HG03159 (cell line): ENCODE data around the gene PCNX1.
"Not testable (repeated sequence)": the region's sequence is repeated elsewhere in the genome, so short reads cannot be mapped to it uniquely, and the experiment has no call there.

ENCODE experiments used
- ATAC-seq: cut with Tn5 transposase; IDR thresholded peaks from one replicate; pipeline ENCODE4 v1.9.1; 2021; ENCODE audit warnings: mild to moderate bottlenecking, moderate library complexity; ENCODE audit not compliant: unreplicated experiment

Gene PCNX1

GRCh38 chr14:70907176-70907995 is at the start of gene PCNX1:
TSS of gene PCNX1 (plus strand) at chr14:70907459. CDS start at chr14:70907851, 392 bp downstream.
- ATAC-seq, result peak; percentile 73

GRCh38 chr14:70857496-70857890 is 49.8 kb upstream of the PCNX1 start:
- ATAC-seq, result no peak

- ATAC-seq, result no peak
Observed at GRCh38 chr14:70858641-70859040, 48.6 kb upstream of the PCNX1 start.

GRCh38 chr14:70866992-70867391 is 40.3 kb upstream of the PCNX1 start:
- ATAC-seq, result not testable (repeated sequence)

- ATAC-seq, result no peak
Observed at GRCh38 chr14:70871001-70871400, 36.3 kb upstream of the PCNX1 start.

GRCh38 chr14:70871863-70872677 is 35.2 kb upstream of the PCNX1 start:
- ATAC-seq, result no peak

- ATAC-seq, result no peak
Observed at GRCh38 chr14:70872678-70873020, 34.6 kb upstream of the PCNX1 start.

- no peak for ATAC-seq
Observed at GRCh38 chr14:70873627-70874026, 33.6 kb upstream of the PCNX1 start.

GRCh38 chr14:70875811-70876460 is 31.3 kb upstream of the PCNX1 start:
- not testable (repeated sequence) for ATAC-seq

GRCh38 chr14:70879448-70879847 is 27.8 kb upstream of the PCNX1 start:
- ATAC-seq, result no peak

- not testable (repeated sequence) for ATAC-seq
Observed at GRCh38 chr14:70880888-70881287, 26.4 kb upstream of the PCNX1 start.

- ATAC-seq, result peak; percentile 68
Observed at GRCh38 chr14:70881549-70882177, 25.6 kb upstream of the PCNX1 start.

- ATAC-seq, result no peak
Observed at GRCh38 chr14:70882776-70883492, 24.3 kb upstream of the PCNX1 start.

GRCh38 chr14:70884595-70885342 is 22.5 kb upstream of the PCNX1 start:
- ATAC-seq, result no peak

- ATAC-seq, result no peak
Observed at GRCh38 chr14:70885343-70886022, 21.8 kb upstream of the PCNX1 start.

GRCh38 chr14:70886421-70887206 is 20.6 kb upstream of the PCNX1 start:
- peak; percentile 46 for ATAC-seq

- ATAC-seq, result peak; percentile 42
Observed at GRCh38 chr14:70887207-70887681, 20.0 kb upstream of the PCNX1 start.
